ENCODE results near the gene MR1. TPM values are rescaled to one million over a fixed set of nuclear protein-coding genes. Genes with fewer than 3 reads are reported as not detected.
"Not testable (repeated sequence)": the region's sequence is repeated elsewhere in the genome, so short reads cannot be mapped to it uniquely, and the experiment has no call there.

MR1 gene
- total RNA-seq, 1 donor from 2014 or later, result 11.8 TPM

DNA sequence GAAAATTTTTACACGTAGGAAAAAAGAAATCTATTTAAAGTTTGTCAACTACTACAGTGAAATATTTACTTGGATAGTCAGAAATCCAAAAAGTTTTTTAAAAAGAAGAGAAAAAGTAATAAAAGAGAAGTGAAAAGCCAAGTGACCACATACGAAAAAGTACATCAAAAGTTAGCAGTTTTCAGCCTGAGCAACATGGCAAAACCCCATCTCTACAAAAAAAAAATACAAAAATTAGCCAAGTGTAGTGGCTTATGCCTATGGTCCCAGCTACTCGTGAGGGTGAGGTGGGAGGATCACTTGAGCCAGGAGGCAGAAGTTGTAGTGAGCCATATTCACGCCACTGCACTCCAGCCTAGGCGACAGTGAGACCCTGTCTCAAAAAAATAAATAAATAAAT lies 5.2 kb upstream of the MR1 start:
- no peak for DNase-seq (ENCODE audit: low read depth)

DNA sequence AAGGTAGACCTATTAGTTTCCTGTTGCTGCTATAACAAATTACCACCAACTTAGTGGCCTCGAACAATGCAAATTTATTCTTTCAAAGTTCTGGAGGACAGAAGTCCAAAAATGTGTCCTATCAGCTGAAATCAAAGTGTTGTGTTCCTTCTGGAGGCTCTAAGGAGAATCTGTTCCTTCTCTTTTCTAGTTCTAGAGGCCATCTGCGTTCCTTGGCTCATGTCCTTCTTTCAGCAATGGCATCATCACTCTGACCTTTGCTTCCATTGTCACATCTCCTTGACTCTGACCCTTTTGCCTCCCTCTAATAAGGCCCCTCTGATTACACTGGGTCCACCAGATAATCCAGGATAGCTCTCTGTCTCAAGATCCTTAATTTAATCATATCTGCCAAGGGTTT lies 1.2 kb upstream of the MR1 start:
- DNase-seq (ENCODE audit: low read depth), result no peak

DNA sequence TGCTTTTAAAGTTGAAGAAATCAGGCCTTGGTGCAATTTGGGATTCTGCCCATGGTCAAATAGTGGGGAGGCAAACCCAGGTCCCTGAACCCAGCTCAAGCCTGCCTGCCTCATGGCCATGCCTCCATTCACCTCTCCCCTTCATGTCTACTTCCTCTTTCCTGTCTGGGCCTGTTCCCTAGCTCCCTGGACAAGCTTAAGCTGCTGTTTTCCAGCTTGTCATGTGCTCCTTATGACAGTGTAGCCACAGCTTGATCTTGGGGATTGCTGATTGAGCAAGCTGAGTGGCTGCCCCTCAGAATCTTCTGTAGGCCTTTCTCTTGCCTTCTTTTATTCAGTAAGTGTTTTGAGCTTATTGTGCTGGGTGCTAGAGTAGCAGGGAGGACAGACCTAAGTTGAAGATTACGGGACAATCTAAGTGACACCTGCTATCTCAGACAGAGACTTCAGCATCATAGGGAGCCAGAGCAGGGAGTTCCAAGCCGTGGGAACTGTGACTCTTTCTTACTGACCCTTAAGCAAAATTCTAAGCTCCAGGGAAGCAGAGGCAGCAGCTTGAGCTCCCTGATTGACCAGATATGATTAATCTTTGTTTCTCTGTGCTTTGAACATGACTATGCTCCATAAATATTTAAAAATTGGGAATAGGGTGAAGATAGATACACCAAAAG lies 520 bp upstream of the MR1 start:
- peak; percentile 64 for DNase-seq (ENCODE audit: low read depth)

DNA sequence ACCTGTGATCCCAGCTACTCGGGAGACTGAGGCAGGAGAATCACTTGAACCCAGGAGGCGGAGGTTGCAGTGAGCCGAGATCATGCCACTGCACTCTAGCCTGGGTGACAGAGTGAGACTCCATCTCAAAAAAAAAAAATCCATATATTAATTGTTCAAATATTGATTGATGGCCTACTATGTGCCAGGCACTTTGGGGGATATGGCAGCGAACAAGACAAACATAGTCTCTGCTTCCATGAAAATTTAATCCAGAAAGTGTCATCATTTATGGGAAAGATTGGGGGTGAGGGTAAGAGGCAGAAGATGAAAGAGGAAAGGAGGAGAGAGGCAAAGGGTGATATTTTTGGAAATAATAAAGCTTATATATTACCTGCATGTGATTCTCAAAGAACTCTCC lies 1.4 kb downstream of the MR1 start:
- not testable (repeated sequence) for DNase-seq (ENCODE audit: low read depth)

DNA sequence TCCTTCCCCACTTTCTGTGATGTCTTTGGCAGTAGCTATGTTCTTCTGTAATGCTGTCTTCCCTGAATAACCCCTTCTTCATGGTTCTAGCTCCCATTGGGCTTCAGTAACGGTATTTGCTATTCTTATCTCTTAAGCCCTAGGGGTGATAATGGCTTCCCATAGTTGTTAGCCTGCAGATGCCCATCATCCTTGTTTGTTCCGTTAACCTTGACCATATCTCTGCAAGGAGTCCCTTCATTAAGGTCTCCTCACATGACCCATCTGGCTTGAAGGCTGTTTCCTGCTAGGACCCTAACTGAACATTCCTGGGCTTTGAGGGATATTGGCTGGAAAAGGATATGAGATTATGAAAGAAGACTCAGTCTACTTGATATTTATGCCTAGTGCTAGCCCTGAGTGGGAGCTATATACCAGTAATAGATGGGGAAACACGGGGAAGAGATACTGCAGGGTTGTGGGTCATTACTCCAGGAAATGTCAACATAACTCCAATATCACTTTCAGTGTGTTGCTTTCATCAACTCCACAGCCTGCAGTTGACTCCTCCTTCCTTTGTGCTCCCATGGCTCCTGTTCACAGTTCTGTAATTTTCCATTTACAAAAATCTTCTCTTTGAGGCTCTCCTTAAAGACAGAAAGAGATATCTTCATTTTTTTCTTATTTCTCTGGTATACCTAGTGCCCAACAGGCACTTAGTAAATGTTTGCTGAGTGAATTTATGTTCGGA lies 2.5 kb downstream of the MR1 start:
- no peak for DNase-seq (ENCODE audit: low read depth)

DNA sequence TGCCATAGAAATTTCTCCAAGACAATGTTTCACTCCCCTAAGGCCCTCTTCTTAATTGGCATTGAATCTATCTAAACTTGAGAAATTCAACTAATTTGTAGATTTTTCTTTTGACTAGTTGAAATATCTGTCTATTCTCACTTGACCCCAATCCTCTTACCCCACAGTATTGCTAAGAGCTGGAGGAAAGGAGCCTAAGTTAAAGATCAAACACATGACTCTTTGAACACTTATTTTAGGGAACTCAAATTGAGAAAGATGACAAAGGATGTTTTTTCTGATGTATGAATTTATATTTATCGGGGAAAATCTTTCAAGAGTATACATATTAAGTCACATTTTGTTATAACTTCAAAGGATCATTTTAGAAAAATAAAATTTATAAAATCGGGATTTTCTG lies 3.6 kb downstream of the MR1 start:
- no peak for DNase-seq (ENCODE audit: low read depth)

DNA sequence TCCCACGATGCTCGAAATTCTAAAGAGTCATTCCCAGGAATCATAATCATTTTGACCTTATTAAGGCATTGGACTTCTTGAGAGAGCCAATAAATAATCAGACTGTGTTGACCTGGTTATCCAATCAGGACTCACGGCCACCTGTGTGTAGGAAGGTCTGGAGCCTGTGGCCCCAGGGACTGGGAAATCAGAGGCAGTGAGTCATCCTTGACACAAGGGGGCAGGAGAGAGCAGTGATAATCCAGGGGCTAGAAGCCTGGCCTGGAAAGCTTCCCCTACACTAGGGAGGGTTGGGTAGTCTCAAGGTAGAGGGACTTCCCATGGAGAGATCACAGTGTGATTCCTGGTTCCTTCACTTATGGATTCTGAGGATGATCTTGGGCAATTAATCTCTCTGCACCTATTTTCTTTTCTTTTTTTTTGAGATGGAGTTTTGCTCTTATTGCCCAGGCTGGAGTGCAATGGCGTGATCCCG lies 4.7 kb downstream of the MR1 start:
- DNase-seq (ENCODE audit: low read depth), result peak; percentile 74

DNA sequence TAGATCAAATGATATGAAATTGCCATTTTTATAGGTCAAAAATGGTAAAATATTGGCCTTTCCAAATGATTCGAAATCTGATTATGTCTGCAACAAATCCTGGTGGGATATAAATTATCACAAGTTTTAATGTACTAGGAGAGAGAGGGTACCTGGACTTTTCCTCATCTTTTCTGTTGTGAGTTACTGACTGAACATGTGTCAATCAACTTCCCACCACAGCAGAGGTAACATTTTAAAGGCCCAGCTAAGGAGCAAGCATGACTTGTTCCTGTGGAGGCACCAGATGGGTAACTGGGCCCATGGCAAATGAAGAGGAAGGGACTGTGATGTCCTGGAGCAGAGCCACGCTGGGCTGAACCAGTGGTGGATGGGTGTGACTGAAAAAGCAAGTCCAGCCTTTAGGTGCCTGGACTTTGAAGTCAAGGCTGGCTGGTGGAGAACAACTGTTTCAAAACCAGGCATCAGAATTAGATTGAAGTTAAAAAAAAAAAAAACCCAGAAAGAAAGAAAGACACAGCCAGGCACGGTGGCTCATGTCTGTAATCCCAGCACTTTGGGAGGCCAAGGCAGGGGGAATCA lies 6.6 kb downstream of the MR1 start:
- peak; percentile 34 for DNase-seq (ENCODE audit: low read depth)

DNA sequence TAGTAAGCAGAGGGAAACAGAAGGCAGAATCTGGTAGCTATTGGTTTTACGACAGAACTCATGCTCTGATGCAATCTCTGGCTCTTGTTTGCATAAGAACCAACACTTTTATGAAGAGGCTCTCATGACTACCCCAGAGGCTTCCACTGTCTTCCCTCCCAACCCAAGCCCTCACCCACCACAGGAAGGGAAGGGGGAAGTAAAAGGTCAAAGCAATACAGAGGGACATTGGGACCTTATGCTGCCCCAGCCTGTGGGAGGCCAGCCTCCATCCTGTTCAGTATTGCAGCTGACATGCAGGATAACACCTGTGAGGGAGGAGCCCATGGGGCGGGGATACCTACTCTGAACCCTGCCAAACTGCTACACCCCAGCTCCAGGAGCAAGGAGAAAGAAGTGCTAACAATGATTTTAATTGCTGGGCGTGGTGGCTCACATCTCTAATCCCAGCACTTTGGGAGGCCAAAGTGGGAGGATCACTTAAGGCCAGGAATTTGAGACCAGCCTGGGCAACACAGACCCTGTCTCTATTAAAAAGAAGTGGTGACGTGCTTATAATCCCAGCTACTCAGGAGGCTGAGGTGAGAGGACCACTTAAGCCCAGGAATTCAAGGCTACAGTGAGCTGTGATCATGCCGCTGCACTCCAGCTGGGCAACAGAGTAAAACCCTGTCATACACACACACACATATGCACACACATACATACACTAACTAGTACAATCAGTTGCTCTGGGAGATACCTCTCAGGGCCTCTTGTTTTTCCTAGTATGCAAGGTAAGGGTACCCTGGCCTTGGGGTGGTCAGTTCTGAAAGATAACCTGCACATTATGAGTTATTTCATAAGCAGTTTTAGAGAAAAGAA lies 9.5 kb downstream of the MR1 start:
- DNase-seq (ENCODE audit: low read depth), result no peak

DNA sequence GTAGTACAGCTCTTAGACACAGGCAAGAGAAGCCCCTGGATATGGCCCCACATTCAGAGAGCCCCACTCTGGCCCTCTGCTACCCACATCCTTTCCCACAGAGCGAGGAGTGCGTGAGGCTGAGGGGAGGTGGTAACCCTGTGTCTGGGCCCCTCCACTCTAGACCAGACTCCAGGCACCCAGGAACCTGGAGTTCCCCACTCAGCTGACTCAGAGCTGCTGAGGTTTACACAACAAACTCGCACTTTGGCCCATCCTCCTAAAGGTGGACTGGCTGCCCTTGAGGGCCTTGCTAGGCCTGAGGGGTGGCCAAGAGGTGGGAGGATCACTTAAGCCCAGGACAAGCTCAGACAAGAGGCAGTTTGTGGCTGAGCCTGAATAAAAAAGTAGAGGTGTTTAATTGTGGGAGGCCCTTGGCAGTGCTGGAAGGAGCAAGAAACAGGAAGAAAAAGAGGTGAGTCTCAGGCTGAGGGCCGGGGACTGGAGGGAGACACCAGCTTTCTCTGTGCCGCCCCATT lies 10.7 kb downstream of the MR1 start:
- DNase-seq (ENCODE audit: low read depth), result no peak

DNA sequence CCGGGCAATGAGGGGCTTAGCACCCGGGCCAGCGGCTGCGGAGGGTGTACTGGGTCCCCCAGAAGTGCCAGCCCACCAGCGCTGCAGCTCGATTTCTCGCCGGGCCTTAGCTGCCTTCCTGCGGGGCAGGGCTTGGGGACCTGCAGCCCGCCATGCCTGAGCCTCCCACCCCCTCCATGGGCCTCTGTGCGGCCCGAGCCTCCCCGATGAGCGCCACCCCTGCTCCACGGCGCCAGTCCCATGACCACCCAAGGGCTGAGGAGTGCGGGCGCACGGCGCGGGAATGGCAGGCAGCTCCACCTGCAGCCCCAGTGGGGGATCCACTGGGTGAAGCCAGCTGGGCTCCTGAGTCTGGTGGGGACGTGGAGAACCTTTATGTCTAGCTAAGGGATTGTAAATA lies 12.2 kb downstream of the MR1 start:
- not testable (repeated sequence) for DNase-seq (ENCODE audit: low read depth)

DNA sequence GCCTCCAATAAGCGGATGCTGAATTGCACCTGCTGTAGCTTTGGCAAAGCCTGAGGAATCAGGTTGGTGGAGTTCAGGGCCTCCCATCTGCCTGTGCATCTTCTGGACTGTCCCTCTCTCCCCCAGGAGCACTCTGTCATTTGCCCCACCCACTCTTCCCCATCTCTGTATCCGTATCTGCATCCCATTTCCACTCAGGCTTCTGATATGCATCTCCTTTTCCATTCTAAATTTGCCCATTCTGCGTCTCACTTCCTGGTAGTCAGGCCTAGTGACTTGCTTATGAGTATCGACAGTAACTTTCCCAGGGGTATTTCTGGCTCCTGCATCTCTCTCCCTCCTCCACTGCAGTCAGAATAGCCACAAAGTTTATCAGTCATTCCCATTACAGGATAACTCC lies 15.6 kb downstream of the MR1 start:
- no peak for DNase-seq (ENCODE audit: low read depth)

DNA sequence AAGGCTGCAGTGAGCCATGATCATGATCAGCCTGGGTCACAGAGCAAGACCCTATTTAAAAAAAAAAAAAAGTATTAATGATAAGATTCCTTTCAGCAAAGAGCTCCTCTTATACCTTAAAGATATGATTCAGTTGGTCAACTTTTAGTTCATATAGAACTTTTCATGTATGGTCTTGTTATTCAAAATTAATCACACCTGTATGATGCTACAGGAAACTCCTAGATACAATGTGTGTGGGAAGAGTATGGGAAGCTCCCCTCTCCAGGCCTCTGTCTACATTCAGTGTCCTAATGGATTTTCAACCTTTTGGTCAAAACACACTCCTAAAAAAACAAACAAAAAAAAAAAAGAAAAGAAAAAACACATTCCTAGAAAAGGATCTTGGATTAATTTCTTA lies 17.1 kb downstream of the MR1 start:
- no peak for DNase-seq (ENCODE audit: low read depth)

DNA sequence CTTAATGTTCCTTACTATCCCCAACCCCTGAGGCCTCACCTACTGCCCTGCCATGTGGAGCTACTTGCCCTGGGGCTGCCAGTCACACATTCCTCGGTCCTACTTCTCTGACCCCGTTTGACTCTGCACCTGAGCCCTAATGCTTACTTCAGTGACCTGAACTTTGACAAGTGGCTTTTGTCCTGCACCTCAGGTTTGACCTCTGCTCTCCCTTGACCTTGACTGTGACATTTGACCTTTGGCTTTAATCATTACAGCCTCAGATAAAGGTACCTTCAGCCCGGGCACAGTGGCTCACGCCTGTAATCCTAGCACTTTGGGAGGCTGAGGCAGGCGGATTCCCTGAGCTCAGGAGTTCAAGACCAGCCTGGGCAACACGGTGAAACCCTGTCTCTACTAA lies 22.8 kb downstream of the MR1 start:
- no peak for DNase-seq (ENCODE audit: low read depth)

DNA sequence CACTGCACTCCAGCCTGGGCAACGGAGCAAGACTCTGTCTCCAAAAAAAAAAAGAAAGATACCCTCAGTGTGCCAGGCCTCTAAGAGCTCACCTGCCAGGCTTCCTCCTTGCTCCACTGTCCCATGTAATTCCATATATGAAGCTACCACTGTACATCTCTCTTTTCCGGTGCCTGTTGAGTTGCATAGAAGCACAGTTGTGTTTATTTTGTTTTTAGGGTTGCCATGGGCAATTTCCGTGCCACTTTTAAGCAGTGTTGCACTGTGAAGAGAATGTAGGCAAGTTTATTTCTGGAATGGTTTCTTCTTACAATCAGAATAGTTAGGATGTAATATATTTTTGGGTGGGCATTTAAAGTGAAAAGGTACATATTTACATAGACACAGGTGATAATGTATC lies 23.3 kb downstream of the MR1 start:
- no peak for DNase-seq (ENCODE audit: low read depth)

DNA sequence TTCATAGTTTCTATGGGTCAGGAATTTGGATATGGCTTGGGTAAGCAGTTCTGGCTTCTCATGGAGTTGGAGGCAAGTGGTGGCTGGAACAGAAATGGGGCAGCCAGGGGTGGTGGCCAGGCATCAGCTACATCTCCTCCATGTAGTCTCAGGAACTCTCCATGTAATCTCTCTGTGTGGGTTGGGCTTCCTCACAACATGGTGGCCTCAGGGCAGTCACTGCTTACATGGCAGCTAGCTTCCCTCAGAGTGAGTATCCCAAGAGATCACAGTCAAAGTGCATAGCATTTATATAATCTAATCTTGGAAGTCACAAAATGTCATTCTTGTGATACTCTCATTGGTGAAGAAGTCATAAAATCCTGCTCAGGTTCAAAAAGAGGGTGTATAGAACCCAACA lies 25.7 kb downstream of the MR1 start:
- no peak for DNase-seq (ENCODE audit: low read depth)

DNA sequence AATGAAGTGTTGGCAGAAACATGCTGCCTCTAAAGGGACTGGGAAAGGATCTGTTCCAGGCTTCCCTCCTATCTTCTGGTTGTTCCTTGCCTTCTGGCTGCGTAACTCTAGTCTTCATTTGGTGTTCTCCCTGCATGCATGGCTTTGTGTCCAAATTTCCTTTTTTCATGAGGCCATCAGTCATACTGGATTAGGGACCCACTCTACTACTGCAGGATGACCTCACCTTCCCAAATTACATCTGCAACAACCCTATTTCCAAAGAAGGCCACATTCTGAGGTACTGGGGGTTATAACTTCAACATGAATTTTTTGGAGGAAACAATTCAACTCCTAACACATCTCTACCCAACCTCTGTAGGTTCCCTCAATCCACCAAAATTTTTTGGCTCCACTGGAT lies 26.3 kb downstream of the MR1 start:
- DNase-seq (ENCODE audit: low read depth), result no peak

DNA sequence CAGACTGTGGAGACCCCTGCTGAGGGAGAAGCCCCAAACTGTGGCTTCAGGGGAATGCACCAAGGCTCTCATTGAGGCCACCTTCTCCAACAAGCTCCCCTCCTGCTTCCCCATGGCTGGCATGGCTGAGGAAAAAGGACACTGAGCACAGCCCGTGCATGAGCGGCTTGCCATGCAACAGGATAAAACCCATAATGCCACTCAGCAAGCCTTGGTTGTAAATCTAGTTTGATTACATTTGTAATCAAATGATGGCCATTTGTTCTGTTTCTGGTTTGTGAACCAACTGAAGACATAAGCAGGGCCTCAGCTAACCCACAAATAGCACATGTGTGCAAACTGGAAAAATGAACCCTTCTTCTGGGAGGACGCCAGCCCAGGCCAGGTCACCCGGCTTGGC lies 27.2 kb downstream of the MR1 start:
- DNase-seq (ENCODE audit: low read depth), result peak; percentile 7

DNA sequence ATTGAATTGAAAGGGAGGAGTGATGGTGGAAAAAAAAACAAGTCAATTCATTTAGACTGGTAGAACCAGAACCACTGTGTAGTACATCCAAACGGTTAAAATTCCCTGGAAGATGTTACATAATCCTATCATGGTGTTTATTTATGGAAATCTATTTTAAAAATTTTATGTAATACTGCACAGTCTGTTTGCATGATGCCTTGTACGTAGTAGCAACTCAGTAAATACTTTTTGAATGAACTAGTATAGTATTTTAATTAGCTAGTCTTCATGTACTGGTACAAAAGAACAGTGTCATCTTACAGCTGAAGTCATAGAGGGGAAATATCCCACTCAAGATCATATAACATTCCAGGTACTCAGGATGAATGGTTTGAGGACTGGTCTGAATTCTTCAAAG lies 27.7 kb downstream of the MR1 start:
- DNase-seq (ENCODE audit: low read depth), result peak; percentile 48

DNA sequence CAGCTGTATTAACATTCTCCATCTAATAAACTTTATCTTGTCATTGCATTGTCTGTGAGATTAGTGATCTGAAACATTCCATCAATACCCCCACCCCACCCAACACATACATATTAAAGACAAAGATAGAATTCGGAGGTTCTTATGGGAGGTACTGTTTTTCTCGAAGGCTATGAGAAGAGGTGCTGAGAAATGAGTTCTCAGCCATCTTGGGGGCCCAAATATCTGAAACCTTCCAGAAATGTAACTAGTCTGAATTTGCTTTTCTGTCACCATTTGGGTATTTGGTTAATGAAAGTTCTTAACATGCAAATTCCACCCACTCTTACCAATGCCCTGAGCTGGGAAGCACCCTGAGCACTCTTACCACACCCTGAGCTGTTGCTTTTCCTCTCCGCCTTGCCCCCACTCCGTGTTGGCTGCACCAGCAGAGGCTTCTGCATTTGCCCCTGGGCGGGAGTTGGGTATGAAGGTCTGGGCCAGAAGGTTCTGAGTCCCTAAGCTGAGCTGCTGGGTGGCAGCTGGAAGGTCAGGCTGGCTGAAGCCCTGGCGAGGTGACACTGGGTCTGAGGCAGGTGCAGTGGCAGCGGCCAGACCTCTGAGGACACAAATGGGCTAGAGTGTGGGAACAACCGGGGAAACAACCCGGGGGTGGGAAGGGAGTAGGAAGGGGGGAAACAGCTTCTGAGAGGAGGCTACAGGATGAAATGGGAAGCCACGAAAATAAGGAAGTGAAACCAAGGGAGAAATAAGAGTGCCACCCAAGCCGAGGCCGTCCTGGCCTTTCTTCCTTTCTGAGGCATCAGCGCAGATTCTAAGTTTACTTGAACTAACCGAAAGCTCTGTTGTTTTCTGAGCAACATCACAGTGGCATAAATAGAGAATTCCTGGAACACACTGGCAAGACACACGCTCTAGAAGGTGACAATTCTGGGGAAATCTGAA lies 28.4 kb downstream of the MR1 start:
- DNase-seq (ENCODE audit: low read depth), result peak; percentile 36
